ENCODE data around the gene PRMT7.
A peak's percentile ranks its signal among the peaks of the same experiment; 100 is the strongest.

PRMT7 gene

GRCh38 chr16:68381363-68381724, 70.5 kb downstream of the PRMT7 start:
- Histone ChIP-seq H4K20me1 (ENCODE audit: insufficient read depth, low read length) (no peaks in the 10 kb centered on the region), H3K27ac (ENCODE audit: low read length) (peak overlapping the region; percentile 98), H3K27me3 (ENCODE audit: insufficient read depth, low read length, poor library complexity) (no peaks in the 10 kb centered on the region), H3K4me3 (ENCODE audit: low read depth in 1 of 2, low read length in 2 of 2) (peak overlapping the region in 1 of 2 experiments; percentile 48; a peak in 2 of 4 replicates), H2AFZ (ENCODE audit: low read depth, low read length) (no peak overlapping the region), H3K9ac (ENCODE audit: low read depth, low read length) (peak overlapping the region; percentile 62), H3K9me3 (ENCODE audit: insufficient read depth, low read length, severe bottlenecking) (no peaks in the 10 kb centered on the region), H3K4me2 (ENCODE audit: insufficient read depth, low read length) (peak overlapping the region; percentile 63), H3K36me3 (ENCODE audit: insufficient read depth, low read length) (no peaks in the 10 kb centered on the region), H3K4me1 (ENCODE audit: insufficient read depth, low read length) (peaks cover 92% of the 10 kb centered on the region), H3K79me2 (ENCODE audit: insufficient read depth, low read length) (peaks cover 53% of the 10 kb centered on the region)
- ATAC-seq (ENCODE audit: insufficient read depth, low read depth) (no peak), DNase-seq (no peak)
- TF ChIP-seq CTCF (IDR thresholded peaks at IDR 0.05; ENCODE audit: borderline replicate concordance, extremely low read depth, low read length, poor library complexity, severe bottlenecking) (no peak), EZH2 (IDR thresholded peaks at IDR 0.05; ENCODE audit: borderline replicate concordance, low read depth, low read length, severe bottlenecking) (no peak)

GRCh38 chr16:68382296-68382718, 71.5 kb downstream of the PRMT7 start:
- Histone ChIP-seq H3K4me1 (ENCODE audit: insufficient read depth, low read length) (peaks cover 86% of the 10 kb centered on the region), H3K9me3 (ENCODE audit: insufficient read depth, low read length, severe bottlenecking) (no peaks in the 10 kb centered on the region), H3K9ac (ENCODE audit: low read depth, low read length) (peak overlapping the region; percentile 62), H3K4me3 (ENCODE audit: low read depth in 1 of 2, low read length in 2 of 2) (peak overlapping the region in 1 of 2 experiments; percentile 48; a peak in 2 of 4 replicates), H3K27ac (ENCODE audit: low read length) (peak overlapping the region; percentile 98), H3K79me2 (ENCODE audit: insufficient read depth, low read length) (peaks cover 43% of the 10 kb centered on the region), H4K20me1 (ENCODE audit: insufficient read depth, low read length) (no peaks in the 10 kb centered on the region), H2AFZ (ENCODE audit: low read depth, low read length) (peak overlapping the region; percentile 9; the same call in 1 of the 2 replicates), H3K27me3 (ENCODE audit: insufficient read depth, low read length, poor library complexity) (no peaks in the 10 kb centered on the region), H3K4me2 (ENCODE audit: insufficient read depth, low read length) (peak overlapping the region; percentile 63), H3K36me3 (ENCODE audit: insufficient read depth, low read length) (no peaks in the 10 kb centered on the region)
- TF ChIP-seq CTCF (IDR thresholded peaks at IDR 0.05; ENCODE audit: borderline replicate concordance, extremely low read depth, low read length, poor library complexity, severe bottlenecking) (peak; percentile 84), EZH2 (IDR thresholded peaks at IDR 0.05; ENCODE audit: borderline replicate concordance, low read depth, low read length, severe bottlenecking) (no peak)
- peak; percentile 11; the same call in 1 of the 3 replicates for ATAC-seq (ENCODE audit: insufficient read depth, low read depth)
- DNase-seq = peak; percentile 76

- H3K4me2 ChIP-seq (ENCODE audit: insufficient read depth, low read length) = no peak overlapping the region
- no peak for TF ChIP-seq CTCF (IDR thresholded peaks at IDR 0.05; ENCODE audit: borderline replicate concordance, extremely low read depth, low read length, poor library complexity, severe bottlenecking)
- no peak for TF ChIP-seq EZH2 (IDR thresholded peaks at IDR 0.05; ENCODE audit: borderline replicate concordance, low read depth, low read length, severe bottlenecking)
- no peaks in the 10 kb centered on the region for H3K36me3 ChIP-seq (ENCODE audit: insufficient read depth, low read length)
- H3K79me2 ChIP-seq (ENCODE audit: insufficient read depth, low read length) = peaks cover 36% of the 10 kb centered on the region
- H3K9me3 ChIP-seq (ENCODE audit: insufficient read depth, low read length, severe bottlenecking) = no peaks in the 10 kb centered on the region
- H3K9ac ChIP-seq (ENCODE audit: low read depth, low read length) = no peak overlapping the region
- H3K4me1 ChIP-seq (ENCODE audit: insufficient read depth, low read length) = peaks cover 70% of the 10 kb centered on the region
- H3K4me3 ChIP-seq (ENCODE audit: low read depth in 1 of 2, low read length in 2 of 2) = no peak overlapping the region
- H3K27ac ChIP-seq (ENCODE audit: low read length) = peak overlapping the region; percentile 98
- DNase-seq = no peak
- ATAC-seq (ENCODE audit: insufficient read depth, low read depth) = no peak
- no peak overlapping the region for H2AFZ ChIP-seq (ENCODE audit: low read depth, low read length)
- H4K20me1 ChIP-seq (ENCODE audit: insufficient read depth, low read length) = no peaks in the 10 kb centered on the region
- H3K27me3 ChIP-seq (ENCODE audit: insufficient read depth, low read length, poor library complexity) = no peaks in the 10 kb centered on the region
These were observed 73.0 kb downstream of the PRMT7 start for GRCh38 chr16:68383858-68384257.

Data from DND-41 (cell line).